Esophagus muscularis mucosa (tissue), 4 donors: Measurements from ENCODE around the gene MRPS27. TPM values are rescaled to one million over a fixed set of nuclear protein-coding genes. Genes with fewer than 3 reads are reported as not detected.

ENCODE experiments used
- DNase-seq: peaks from one replicate; pipeline ENCODE4 v3.0.0-alpha.2; 2017; ENCODE audit errors: extremely low spot score
- H3K27ac ChIP-seq, 4 donors: fragments of 200-600 bp; sonication (generic); replicated peaks in 1 of 4; 1 replicate in 3 of 4; 2 replicates in 1 of 4; pipeline ENCODE4 v1.5.1; 2016 to 2019; ENCODE audit warnings: mild to moderate bottlenecking in 1 of 4
- H3K27me3 ChIP-seq, 4 donors: fragments of 200-600 bp; sonication (generic); one replicate each; pipeline versions ENCODE4 v1.5.1 to v1.6.0; 2016 to 2019
- H3K36me3 ChIP-seq, 4 donors: fragments of 200-600 bp; sonication (generic); one replicate each; pipeline ENCODE4 v1.5.1; 2016 to 2019
- H3K4me1 ChIP-seq, 4 donors: fragments of 200-600 bp; sonication (generic); one replicate each; pipeline ENCODE4 v1.5.1; 2016 to 2019
- H3K4me3 ChIP-seq, 4 donors: fragments of 200-600 bp; sonication (generic); 1 replicate in 2 of 4; 2 replicates in 2 of 4; pipeline ENCODE4 v1.5.1; 2016 to 2019; ENCODE audit warnings: mild to moderate bottlenecking in 4 of 4, moderate library complexity in 1 of 4
- H3K9me3 ChIP-seq, 4 donors: fragments of 200-600 bp; sonication (generic); 1 replicate in 3 of 4; 2 replicates in 1 of 4; pipeline ENCODE4 v1.5.1; 2016 to 2019
- EP300 ChIP-seq: sonication (generic); formaldehyde crosslinking; IDR thresholded peaks from one replicate; pipeline ENCODE4 v1.6.1; 2017; ENCODE audit warnings: antibody characterized with exemption
- POLR2A ChIP-seq: fragments of 450-650 bp; IDR thresholded peaks from one replicate; pipeline ENCODE4 v1.6.1; 2017; ENCODE audit warnings: antibody characterized with exemption, moderate library complexity, mild to moderate bottlenecking, low read depth
- POLR2AphosphoS5 ChIP-seq, 2 donors: sonication (generic); formaldehyde crosslinking; IDR thresholded peaks; one replicate each; pipeline ENCODE4 v1.6.1; 2017; ENCODE audit warnings: antibody characterized with exemption in 2 of 2
- WGBS: methylation state at CpG from one replicate; pipeline ENCODE4 v1.1.5; 2018; 5-methylcytosine and 5-hydroxymethylcytosine counted together
- intact Hi-C: fragments of 100-400 bp; cut with DNase I; formaldehyde crosslinking; loops from one replicate; pipeline ENCODE4 v1.15.1; 2023
- total RNA-seq, 4 donors: library from RNA; depleted of rRNA; stranded (reverse); fragments of >200 nt; gene quantifications; one replicate each; pipeline versions ENCODE4 v1.1.0 to v1.2.1, GENCODE V29; 2016
- TF ChIP-seq, protein P1 (sequence below), 3 experiments: fragments of 200-600 bp in 2 of 3; fragments of 450-650 bp in 1 of 3; sonication (generic) in 2 of 3; IDR thresholded peaks; one replicate each; pipeline ENCODE4 v1.5.1; 2017 to 2019; ENCODE audit warnings: antibody characterized with exemption in 3 of 3, mild to moderate bottlenecking in 2 of 3, moderate library complexity in 1 of 3

The MRPS27 gene
- total RNA-seq, 4 donors from 2014 or later, result 38.6 to 53.5 (median 45.7) TPM

DNA sequence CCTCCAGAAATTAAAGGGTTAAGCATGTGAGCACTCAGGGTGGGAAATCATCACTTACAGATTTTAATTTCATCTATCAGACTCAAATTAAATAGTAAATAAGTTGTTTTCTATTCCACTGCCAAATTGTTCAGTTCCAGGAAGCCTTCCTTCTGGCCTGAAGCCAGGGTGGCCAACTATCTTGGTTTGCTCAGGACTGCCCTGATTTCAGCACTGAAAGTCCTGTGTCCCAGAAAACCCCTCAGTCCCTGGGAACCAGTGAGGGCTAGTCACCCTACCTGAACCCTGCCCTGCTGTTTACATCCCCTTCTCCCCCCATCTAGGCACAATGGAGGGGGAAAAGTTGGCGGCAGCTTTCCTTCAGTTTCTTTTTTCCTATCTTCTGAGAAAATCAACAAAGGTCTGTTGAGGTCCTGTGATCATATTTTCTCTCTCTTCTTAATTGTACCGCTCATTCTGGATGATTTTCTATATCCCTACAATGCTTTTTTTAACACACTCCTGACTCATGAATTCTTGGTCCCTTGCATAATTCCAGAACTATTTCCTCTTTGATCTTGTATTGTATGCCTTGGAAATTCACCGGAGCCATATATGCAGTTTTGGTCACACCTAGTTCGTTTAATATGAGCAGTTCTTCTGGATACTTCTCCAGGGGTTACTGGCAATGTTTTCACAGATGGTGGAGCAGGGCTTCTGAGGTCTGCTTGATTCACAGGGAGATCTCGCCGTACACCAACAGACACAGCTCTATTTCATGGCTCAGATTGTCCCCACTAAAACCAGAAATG lies 109.0 kb downstream of the MRPS27 start:
- intact Hi-C loops, result no loop called here
- Histone ChIP-seq H3K36me3 (peaks cover 9 to 13% (median 10%) of the 10 kb centered on the region in 4 donors), H3K4me3 (no peak overlapping the region), H3K27me3 (no peaks in the 10 kb centered on the region), H3K27ac (peak overlapping the region; percentile 61 to 74 (median 68)), H3K9me3 (no peaks in the 10 kb centered on the region), H3K4me1 (peaks cover 15 to 18% (median 16%) of the 10 kb centered on the region in 4 donors)
- DNase-seq, result no peak
- 56% methylated on average over 6 of the region's 6 CpGs for WGBS
- TF ChIP-seq POLR2AphosphoS5 (IDR thresholded peaks at IDR 0.05) (no peak), POLR2A (no peak)
- TF ChIP-seq, protein P1, sequence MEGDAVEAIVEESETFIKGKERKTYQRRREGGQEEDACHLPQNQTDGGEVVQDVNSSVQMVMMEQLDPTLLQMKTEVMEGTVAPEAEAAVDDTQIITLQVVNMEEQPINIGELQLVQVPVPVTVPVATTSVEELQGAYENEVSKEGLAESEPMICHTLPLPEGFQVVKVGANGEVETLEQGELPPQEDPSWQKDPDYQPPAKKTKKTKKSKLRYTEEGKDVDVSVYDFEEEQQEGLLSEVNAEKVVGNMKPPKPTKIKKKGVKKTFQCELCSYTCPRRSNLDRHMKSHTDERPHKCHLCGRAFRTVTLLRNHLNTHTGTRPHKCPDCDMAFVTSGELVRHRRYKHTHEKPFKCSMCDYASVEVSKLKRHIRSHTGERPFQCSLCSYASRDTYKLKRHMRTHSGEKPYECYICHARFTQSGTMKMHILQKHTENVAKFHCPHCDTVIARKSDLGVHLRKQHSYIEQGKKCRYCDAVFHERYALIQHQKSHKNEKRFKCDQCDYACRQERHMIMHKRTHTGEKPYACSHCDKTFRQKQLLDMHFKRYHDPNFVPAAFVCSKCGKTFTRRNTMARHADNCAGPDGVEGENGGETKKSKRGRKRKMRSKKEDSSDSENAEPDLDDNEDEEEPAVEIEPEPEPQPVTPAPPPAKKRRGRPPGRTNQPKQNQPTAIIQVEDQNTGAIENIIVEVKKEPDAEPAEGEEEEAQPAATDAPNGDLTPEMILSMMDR (IDR thresholded peaks at IDR 0.05), result no peak

DNA sequence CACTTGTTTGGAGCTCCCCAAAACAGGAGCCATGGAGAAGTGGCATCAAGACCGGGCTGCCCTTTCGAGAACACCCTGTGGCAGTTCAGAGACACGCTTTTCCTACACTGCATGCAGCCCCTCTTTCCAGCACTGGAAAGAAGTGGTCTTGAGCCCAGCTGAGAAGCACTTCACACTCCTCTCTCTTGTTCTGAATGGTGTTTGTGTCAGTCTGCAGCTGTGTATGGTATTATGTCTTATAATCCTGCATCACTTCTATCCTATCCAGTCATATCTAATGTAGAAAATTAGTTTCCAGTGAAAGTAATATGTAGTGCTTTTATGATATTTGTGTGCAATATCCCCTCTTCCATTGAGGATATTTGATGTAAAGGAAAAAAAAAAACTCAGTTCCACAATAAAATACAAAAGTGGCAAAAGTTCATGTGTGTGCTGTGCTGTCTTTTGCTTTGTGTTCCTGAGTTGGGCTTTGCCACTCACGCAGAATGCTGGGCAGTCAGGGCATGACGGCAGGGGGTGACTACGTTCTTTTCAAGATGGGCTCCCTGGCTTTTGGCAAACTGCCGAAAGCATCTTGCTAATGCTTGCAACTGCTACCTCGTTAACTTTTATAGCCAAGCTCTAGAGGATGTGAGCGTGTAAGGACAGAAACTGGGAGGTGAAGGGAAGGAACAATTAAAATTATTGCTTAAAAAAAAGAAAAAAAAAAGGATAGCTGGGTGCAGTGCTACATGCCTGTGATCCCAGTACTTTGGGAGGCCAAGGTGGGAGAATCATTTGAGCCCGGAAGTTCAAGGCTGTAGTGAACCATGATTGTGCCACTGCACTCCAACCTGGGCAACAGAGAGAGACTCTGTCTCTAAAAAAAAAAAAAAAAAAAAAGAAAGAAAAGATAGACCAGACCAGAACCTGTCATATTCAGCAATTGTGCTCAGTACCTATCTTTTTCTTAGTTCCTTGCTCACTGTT lies 110.6 kb downstream of the MRPS27 start:
- no peak overlapping the region for H3K4me3 ChIP-seq
- no peaks in the 10 kb centered on the region for H3K9me3 ChIP-seq
- DNase-seq, result no peak
- intact Hi-C loops, result no loop called here
- peaks cover 15 to 18% (median 16%) of the 10 kb centered on the region in 4 donors for H3K4me1 ChIP-seq
- H3K36me3 ChIP-seq, result peaks cover 21 to 30% (median 27%) of the 10 kb centered on the region in 4 donors
- no peak overlapping the region for H3K27ac ChIP-seq
- 80% methylated on average over 10 of the region's 10 CpGs for WGBS
- TF ChIP-seq, protein P1 (IDR thresholded peaks at IDR 0.05), result no peak
- no peak for TF ChIP-seq POLR2A
- TF ChIP-seq POLR2AphosphoS5 (IDR thresholded peaks at IDR 0.05), result no peak
- TF ChIP-seq EP300, result no peak
- no peaks in the 10 kb centered on the region for H3K27me3 ChIP-seq

GRCh38 chr5:72208324-72208926 lies 111.6 kb downstream of the MRPS27 start:
- Histone ChIP-seq H3K9me3 (no peaks in the 10 kb centered on the region), H3K27me3 (no peaks in the 10 kb centered on the region), H3K27ac (no peak overlapping the region), H3K36me3 (peaks cover 31 to 40% (median 37%) of the 10 kb centered on the region in 4 donors), H3K4me1 (peaks cover 15 to 18% (median 16%) of the 10 kb centered on the region in 4 donors), H3K4me3 (no peak overlapping the region)
- no peak for DNase-seq
- 92% methylated on average over 3 of the region's 3 CpGs for WGBS
- no peak for TF ChIP-seq EP300
- TF ChIP-seq, protein P1 (IDR thresholded peaks at IDR 0.05), result no peak
- TF ChIP-seq POLR2A, result no peak
- no peak for TF ChIP-seq POLR2AphosphoS5 (IDR thresholded peaks at IDR 0.05)
- intact Hi-C loops, result no loop called here

- intact Hi-C loops, result no loop called here
- Histone ChIP-seq H3K4me1 (peaks cover 15 to 30% (median 19%) of the 10 kb centered on the region in 4 donors), H3K27ac (no peak overlapping the region), H3K4me3 (no peak overlapping the region), H3K27me3 (no peaks in the 10 kb centered on the region), H3K36me3 (peaks cover 33 to 50% (median 41%) of the 10 kb centered on the region in 4 donors), H3K9me3 (no peaks in the 10 kb centered on the region)
- DNase-seq, result no peak
- TF ChIP-seq EP300 (no peak), POLR2AphosphoS5 (IDR thresholded peaks at IDR 0.05) (no peak), POLR2A (no peak)
- TF ChIP-seq, protein P1 (IDR thresholded peaks at IDR 0.05), result no peak
- WGBS, result 79% methylated on average over 3 of the region's 3 CpGs
Measured at GRCh38 chr5:72206994-72207393, 113.0 kb downstream of the MRPS27 start.
